Esophagus muscularis mucosa (tissue), 4 donors: ENCODE results near the gene KIFAP3. TPM values are rescaled to one million over a fixed set of nuclear protein-coding genes. Genes with fewer than 3 reads are reported as not detected.

ENCODE experiments used
- DNase-seq: peaks from one replicate; pipeline ENCODE4 v3.0.0-alpha.2; 2017; ENCODE audit errors: extremely low spot score
- H3K27ac ChIP-seq, 4 donors: fragments of 200-600 bp; sonication (generic); replicated peaks in 1 of 4; 1 replicate in 3 of 4; 2 replicates in 1 of 4; pipeline ENCODE4 v1.5.1; 2016 to 2019; ENCODE audit warnings: mild to moderate bottlenecking in 1 of 4
- H3K27me3 ChIP-seq, 4 donors: fragments of 200-600 bp; sonication (generic); one replicate each; pipeline versions ENCODE4 v1.5.1 to v1.6.0; 2016 to 2019
- H3K36me3 ChIP-seq, 4 donors: fragments of 200-600 bp; sonication (generic); one replicate each; pipeline ENCODE4 v1.5.1; 2016 to 2019
- H3K4me1 ChIP-seq, 4 donors: fragments of 200-600 bp; sonication (generic); one replicate each; pipeline ENCODE4 v1.5.1; 2016 to 2019
- H3K4me3 ChIP-seq, 4 donors: fragments of 200-600 bp; sonication (generic); 1 replicate in 2 of 4; 2 replicates in 2 of 4; pipeline ENCODE4 v1.5.1; 2016 to 2019; ENCODE audit warnings: mild to moderate bottlenecking in 4 of 4, moderate library complexity in 1 of 4
- H3K9me3 ChIP-seq, 4 donors: fragments of 200-600 bp; sonication (generic); 1 replicate in 3 of 4; 2 replicates in 1 of 4; pipeline ENCODE4 v1.5.1; 2016 to 2019
- EP300 ChIP-seq: sonication (generic); formaldehyde crosslinking; IDR thresholded peaks from one replicate; pipeline ENCODE4 v1.6.1; 2017; ENCODE audit warnings: antibody characterized with exemption
- POLR2A ChIP-seq: fragments of 450-650 bp; IDR thresholded peaks from one replicate; pipeline ENCODE4 v1.6.1; 2017; ENCODE audit warnings: antibody characterized with exemption, moderate library complexity, mild to moderate bottlenecking, low read depth
- POLR2AphosphoS5 ChIP-seq, 2 donors: sonication (generic); formaldehyde crosslinking; IDR thresholded peaks; one replicate each; pipeline ENCODE4 v1.6.1; 2017; ENCODE audit warnings: antibody characterized with exemption in 2 of 2
- WGBS: methylation state at CpG from one replicate; pipeline ENCODE4 v1.1.5; 2018; 5-methylcytosine and 5-hydroxymethylcytosine counted together
- intact Hi-C: fragments of 100-400 bp; cut with DNase I; formaldehyde crosslinking; loops from one replicate; pipeline ENCODE4 v1.15.1; 2023
- total RNA-seq, 4 donors: library from RNA; depleted of rRNA; stranded (reverse); fragments of >200 nt; gene quantifications; one replicate each; pipeline versions ENCODE4 v1.1.0 to v1.2.1, GENCODE V29; 2016
- TF ChIP-seq, protein P1 (sequence below), 3 experiments: fragments of 200-600 bp in 2 of 3; fragments of 450-650 bp in 1 of 3; sonication (generic) in 2 of 3; IDR thresholded peaks; one replicate each; pipeline ENCODE4 v1.5.1; 2017 to 2019; ENCODE audit warnings: antibody characterized with exemption in 3 of 3, mild to moderate bottlenecking in 2 of 3, moderate library complexity in 1 of 3

KIFAP3 gene
- total RNA-seq, 4 donors from 2014 or later: 23.9 to 35.9 (median 30.0) TPM

DNA sequence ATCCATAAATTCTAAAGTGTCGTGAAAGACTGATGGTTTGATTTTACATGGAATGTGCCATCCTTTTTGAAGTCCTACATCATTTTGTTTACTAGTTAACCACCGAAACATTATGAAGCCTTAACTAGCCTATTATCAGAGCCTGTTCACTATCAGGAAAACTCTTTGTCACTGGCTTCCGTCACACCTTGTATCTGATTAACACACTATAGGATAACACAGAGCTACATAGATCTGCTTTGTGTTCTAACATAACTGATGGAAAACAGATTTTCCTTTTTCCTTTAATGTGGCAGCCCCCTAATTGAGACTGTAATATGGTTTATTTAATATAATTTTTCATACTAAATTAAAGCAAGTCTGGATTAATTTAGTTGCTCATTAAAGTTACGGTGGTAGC is 106.3 kb downstream of the KIFAP3 start:
- peaks cover 0 to 19% (median 10%) of the 10 kb centered on the region in 4 donors for H3K36me3 ChIP-seq
- DNase-seq: no peak
- intact Hi-C loops: no loop called here
- H3K4me1 ChIP-seq: no peaks in the 10 kb centered on the region
- TF ChIP-seq POLR2A (no peak), EP300 (no peak), POLR2AphosphoS5 (IDR thresholded peaks at IDR 0.05) (no peak)
- TF ChIP-seq, protein P1, sequence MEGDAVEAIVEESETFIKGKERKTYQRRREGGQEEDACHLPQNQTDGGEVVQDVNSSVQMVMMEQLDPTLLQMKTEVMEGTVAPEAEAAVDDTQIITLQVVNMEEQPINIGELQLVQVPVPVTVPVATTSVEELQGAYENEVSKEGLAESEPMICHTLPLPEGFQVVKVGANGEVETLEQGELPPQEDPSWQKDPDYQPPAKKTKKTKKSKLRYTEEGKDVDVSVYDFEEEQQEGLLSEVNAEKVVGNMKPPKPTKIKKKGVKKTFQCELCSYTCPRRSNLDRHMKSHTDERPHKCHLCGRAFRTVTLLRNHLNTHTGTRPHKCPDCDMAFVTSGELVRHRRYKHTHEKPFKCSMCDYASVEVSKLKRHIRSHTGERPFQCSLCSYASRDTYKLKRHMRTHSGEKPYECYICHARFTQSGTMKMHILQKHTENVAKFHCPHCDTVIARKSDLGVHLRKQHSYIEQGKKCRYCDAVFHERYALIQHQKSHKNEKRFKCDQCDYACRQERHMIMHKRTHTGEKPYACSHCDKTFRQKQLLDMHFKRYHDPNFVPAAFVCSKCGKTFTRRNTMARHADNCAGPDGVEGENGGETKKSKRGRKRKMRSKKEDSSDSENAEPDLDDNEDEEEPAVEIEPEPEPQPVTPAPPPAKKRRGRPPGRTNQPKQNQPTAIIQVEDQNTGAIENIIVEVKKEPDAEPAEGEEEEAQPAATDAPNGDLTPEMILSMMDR (IDR thresholded peaks at IDR 0.05): no peak
- WGBS: 74% methylated on average over 4 of the region's 4 CpGs
- no peak overlapping the region for H3K4me3 ChIP-seq
- H3K9me3 ChIP-seq: no peaks in the 10 kb centered on the region
- H3K27ac ChIP-seq: no peak overlapping the region
- H3K27me3 ChIP-seq: no peaks in the 10 kb centered on the region

DNA sequence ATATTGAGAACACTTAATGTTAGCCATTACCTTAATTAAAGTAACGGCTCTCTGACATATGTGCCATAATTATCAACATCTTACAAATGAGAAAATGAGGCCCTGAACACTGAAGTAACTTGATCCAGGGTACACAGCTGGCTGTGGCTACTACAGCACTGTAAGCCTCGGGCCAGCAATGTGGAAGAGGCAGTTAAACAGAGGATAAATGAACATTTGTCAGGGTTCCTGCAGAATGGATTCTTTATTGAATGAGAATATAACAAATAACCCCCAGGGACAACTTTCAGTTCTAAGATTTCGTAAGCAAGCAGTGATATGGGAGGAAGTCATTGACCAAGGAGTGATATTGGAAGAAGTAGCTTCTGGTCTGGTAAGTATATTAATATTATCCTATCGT is 110.3 kb downstream of the KIFAP3 start:
- intact Hi-C loops: no loop called here
- TF ChIP-seq POLR2A: no peak
- Histone ChIP-seq H3K4me1 (no peaks in the 10 kb centered on the region), H3K9me3 (no peaks in the 10 kb centered on the region), H3K27me3 (no peaks in the 10 kb centered on the region), H3K27ac (no peak overlapping the region), H3K4me3 (no peak overlapping the region), H3K36me3 (peaks cover 0 to 9% (median 4%) of the 10 kb centered on the region in 4 donors)
- DNase-seq: no peak
- WGBS: 94% methylated on average over 4 of the region's 4 CpGs

DNA sequence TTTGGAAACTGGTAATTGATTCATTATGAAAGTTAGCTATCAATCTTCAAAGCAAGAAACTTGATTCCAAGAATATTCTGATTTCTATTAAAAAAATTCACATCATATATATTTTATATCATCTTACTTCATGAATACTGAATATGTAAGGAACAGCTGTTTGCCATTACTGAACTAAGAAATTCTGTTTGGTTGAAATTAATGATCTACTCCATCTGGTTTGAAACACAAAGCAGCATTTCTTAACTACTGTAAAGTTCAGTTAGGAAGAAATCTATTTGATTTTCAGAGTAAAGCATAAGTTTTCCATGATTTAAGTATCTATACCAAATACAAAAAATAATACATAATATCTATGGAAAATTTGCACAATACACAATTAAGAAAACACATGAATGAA is 114.8 kb downstream of the KIFAP3 start:
- H3K9me3 ChIP-seq: no peaks in the 10 kb centered on the region
- intact Hi-C loops: no loop called here
- DNase-seq: no peak

DNA sequence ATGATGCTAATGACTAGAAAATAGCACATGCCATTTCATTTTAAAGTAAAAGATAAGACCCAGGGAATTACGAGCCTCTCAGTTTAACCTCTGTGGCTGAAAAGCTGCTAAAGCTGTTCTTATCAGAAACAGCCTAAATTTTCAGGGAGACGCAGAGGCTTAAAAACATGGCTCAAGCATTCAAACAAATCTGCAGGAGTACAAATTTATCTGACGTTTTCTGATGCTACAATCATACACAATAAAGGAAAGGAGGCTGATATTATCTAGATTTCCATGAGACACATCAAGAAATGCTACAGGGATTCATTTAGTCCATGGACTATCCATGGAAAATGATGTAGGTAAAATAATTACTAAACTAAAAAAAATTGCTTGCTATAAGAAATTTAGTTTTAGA is 115.5 kb downstream of the KIFAP3 start:
- TF ChIP-seq POLR2AphosphoS5 (IDR thresholded peaks at IDR 0.05) (no peak), POLR2A (no peak), EP300 (no peak)
- TF ChIP-seq, protein P1 (IDR thresholded peaks at IDR 0.05): no peak
- no peaks in the 10 kb centered on the region for H3K27me3 ChIP-seq
- no peaks in the 10 kb centered on the region for H3K9me3 ChIP-seq
- intact Hi-C loops: no loop called here
- 91% methylated on average over 3 of the region's 3 CpGs for WGBS
- H3K36me3 ChIP-seq: peaks cover 0 to 13% (median 6%) of the 10 kb centered on the region in 4 donors
- no peak overlapping the region for H3K27ac ChIP-seq
- no peak for DNase-seq
- no peaks in the 10 kb centered on the region for H3K4me1 ChIP-seq
- no peak overlapping the region for H3K4me3 ChIP-seq

More for the DNA sequence above, 114.8 kb downstream of the KIFAP3 start:
- Histone ChIP-seq H3K27ac (no peak overlapping the region), H3K4me1 (no peaks in the 10 kb centered on the region), H3K4me3 (no peak overlapping the region), H3K36me3 (peaks cover 0 to 9% (median 4%) of the 10 kb centered on the region in 4 donors), H3K27me3 (no peaks in the 10 kb centered on the region)
- TF ChIP-seq, protein P1 (IDR thresholded peaks at IDR 0.05): no peak
- TF ChIP-seq POLR2AphosphoS5 (IDR thresholded peaks at IDR 0.05) (no peak), POLR2A (no peak), EP300 (no peak)

DNA sequence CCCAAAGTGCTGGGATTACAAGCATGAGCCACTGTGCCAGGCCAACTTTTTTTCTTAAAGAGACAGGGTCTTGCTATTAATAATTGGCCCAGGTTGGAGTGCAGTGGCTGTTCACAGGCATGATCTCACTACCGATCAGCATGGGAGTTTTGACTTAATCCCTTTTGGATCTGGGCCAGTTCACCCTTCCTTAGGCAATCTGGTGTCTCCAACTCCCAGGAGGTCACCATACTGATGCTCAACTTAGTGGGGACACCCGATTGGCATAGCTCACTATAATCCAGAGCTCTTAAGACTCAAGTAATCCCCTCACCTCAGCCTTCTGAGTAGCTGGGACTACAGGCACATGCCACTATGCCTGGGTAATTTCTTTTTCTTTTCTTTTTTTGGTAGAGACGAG is 116.6 kb downstream of the KIFAP3 start:
- peaks cover 0 to 18% (median 14%) of the 10 kb centered on the region in 4 donors for H3K36me3 ChIP-seq
- H3K9me3 ChIP-seq: no peaks in the 10 kb centered on the region
- TF ChIP-seq POLR2AphosphoS5 (IDR thresholded peaks at IDR 0.05) (no peak), POLR2A (no peak), EP300 (no peak)
- TF ChIP-seq, protein P1 (IDR thresholded peaks at IDR 0.05): no peak
- intact Hi-C loops: no loop called here
- H3K4me1 ChIP-seq: no peaks in the 10 kb centered on the region
- DNase-seq: no peak
- H3K27ac ChIP-seq: no peak overlapping the region
- H3K4me3 ChIP-seq: no peak overlapping the region
- 93% methylated on average over 3 of the region's 3 CpGs for WGBS
- no peaks in the 10 kb centered on the region for H3K27me3 ChIP-seq
